ENCODE data around the gene RBMXL3.

DNA sequence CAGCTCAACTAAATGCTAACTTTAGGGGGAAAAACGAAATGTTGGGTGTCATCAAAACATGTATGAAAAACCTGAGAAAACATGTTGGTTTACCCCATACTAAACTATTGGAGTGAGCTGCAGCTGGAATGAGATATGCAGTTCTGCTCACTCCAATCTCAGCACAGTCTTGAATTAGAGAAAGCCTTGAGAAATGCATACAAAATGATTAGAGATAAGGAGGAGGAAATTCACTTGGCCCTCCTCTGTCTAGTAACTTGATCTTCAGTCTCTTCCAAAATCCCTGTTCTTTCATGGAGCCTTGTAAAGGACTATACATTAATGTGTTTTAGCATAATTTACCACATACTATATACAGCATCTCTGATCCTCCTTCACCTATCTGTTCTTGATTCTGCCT lies 47.8 kb downstream of the RBMXL3 start:
- no peak for TF ChIP-seq EP300 (IDR thresholded peaks at IDR 0.05)
- TF ChIP-seq, protein P1, sequence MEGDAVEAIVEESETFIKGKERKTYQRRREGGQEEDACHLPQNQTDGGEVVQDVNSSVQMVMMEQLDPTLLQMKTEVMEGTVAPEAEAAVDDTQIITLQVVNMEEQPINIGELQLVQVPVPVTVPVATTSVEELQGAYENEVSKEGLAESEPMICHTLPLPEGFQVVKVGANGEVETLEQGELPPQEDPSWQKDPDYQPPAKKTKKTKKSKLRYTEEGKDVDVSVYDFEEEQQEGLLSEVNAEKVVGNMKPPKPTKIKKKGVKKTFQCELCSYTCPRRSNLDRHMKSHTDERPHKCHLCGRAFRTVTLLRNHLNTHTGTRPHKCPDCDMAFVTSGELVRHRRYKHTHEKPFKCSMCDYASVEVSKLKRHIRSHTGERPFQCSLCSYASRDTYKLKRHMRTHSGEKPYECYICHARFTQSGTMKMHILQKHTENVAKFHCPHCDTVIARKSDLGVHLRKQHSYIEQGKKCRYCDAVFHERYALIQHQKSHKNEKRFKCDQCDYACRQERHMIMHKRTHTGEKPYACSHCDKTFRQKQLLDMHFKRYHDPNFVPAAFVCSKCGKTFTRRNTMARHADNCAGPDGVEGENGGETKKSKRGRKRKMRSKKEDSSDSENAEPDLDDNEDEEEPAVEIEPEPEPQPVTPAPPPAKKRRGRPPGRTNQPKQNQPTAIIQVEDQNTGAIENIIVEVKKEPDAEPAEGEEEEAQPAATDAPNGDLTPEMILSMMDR (IDR thresholded peaks at IDR 0.05), result no peak

Data from sigmoid colon (tissue), 4 donors.